ENCODE data around the gene EXOC6. TPM values are rescaled to one million over a fixed set of nuclear protein-coding genes. Genes with fewer than 3 reads are reported as not detected.
"Not testable (repeated sequence)": the region's sequence is repeated elsewhere in the genome, so short reads cannot be mapped to it uniquely, and the experiment has no call there.

EXOC6 gene
- total and polyA plus RNA-seq, 8 donors: 17.5 to 24.0 (median 19.8) TPM

DNA sequence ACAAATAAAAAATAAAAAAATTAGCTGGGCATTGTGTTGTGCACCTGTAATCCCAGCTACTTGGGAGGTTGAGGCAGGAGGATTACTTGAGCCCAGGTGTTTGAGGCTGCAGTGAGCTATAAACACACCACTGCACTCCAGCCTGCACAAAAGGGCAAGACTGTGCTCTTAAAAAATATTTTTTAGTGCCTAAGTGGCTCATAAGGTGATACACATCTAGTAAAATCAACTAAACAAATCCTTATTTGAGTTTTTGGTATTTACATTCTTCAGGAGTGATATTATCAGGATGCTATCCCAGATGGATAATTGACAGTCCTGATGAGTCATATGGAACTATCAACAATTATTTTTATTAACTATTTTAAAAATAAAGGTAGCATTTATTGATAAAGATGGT, 93.9 kb downstream of the EXOC6 start:
- intact Hi-C loops (cut with DNase I): no loop called here
- H3K27ac ChIP-seq: no peak overlapping the region
- H3K4me1 ChIP-seq: no peaks in the 10 kb centered on the region
- no peak for DNase-seq
- H3K27me3 ChIP-seq: no peaks in the 10 kb centered on the region
- no peak overlapping the region for H3K4me3 ChIP-seq
- TF ChIP-seq, protein P1, sequence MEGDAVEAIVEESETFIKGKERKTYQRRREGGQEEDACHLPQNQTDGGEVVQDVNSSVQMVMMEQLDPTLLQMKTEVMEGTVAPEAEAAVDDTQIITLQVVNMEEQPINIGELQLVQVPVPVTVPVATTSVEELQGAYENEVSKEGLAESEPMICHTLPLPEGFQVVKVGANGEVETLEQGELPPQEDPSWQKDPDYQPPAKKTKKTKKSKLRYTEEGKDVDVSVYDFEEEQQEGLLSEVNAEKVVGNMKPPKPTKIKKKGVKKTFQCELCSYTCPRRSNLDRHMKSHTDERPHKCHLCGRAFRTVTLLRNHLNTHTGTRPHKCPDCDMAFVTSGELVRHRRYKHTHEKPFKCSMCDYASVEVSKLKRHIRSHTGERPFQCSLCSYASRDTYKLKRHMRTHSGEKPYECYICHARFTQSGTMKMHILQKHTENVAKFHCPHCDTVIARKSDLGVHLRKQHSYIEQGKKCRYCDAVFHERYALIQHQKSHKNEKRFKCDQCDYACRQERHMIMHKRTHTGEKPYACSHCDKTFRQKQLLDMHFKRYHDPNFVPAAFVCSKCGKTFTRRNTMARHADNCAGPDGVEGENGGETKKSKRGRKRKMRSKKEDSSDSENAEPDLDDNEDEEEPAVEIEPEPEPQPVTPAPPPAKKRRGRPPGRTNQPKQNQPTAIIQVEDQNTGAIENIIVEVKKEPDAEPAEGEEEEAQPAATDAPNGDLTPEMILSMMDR (IDR thresholded peaks at IDR 0.05): no peak
- H3K9me3 ChIP-seq: no peaks in the 10 kb centered on the region
- H3K36me3 ChIP-seq: peaks cover 0 to 46% of the 10 kb centered on the region in 2 donors
- ATAC-seq: no peak

DNA sequence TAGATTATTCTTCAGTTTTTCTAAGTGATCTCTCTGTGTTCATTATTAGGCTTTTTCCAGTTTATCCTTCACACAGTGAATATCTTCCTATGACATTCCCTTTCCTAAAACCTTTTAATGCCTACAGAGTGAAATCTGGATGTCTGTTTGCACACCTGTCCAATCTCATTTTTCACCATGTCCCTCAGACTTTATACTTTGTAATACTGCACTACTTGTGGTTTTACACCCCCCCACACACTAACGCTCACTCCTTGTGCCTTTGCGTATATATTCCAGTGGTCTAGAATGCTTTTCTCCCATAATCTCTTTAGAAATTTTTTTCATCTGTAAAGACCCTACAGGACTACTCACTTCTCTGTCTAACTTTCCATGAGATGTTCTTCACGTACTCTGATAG, 98.2 kb downstream of the EXOC6 start:
- TF ChIP-seq, protein P1 (IDR thresholded peaks at IDR 0.05): no peak
- DNase-seq (no peak), ATAC-seq (no peak)
- no peaks in the 10 kb centered on the region for H3K9me3 ChIP-seq
- no peak overlapping the region for H3K27ac ChIP-seq
- no peaks in the 10 kb centered on the region for H3K27me3 ChIP-seq
- no peaks in the 10 kb centered on the region for H3K4me1 ChIP-seq
- intact Hi-C loops (cut with DNase I): no loop called here
- H3K36me3 ChIP-seq: peaks cover 0 to 62% of the 10 kb centered on the region in 2 donors
- no peak overlapping the region for H3K4me3 ChIP-seq

GRCh38 chr10:92952573-92952972, 104.3 kb downstream of the EXOC6 start:
- H3K4me3 ChIP-seq; ATAC-seq; H3K27me3 ChIP-seq; H3K4me1 ChIP-seq; H3K9me3 ChIP-seq; H3K27ac ChIP-seq; DNase-seq; intact Hi-C loops (cut with DNase I): not testable (repeated sequence)
- H3K36me3 ChIP-seq: peaks cover 0 to 57% of the 10 kb centered on the region in 2 donors

DNA sequence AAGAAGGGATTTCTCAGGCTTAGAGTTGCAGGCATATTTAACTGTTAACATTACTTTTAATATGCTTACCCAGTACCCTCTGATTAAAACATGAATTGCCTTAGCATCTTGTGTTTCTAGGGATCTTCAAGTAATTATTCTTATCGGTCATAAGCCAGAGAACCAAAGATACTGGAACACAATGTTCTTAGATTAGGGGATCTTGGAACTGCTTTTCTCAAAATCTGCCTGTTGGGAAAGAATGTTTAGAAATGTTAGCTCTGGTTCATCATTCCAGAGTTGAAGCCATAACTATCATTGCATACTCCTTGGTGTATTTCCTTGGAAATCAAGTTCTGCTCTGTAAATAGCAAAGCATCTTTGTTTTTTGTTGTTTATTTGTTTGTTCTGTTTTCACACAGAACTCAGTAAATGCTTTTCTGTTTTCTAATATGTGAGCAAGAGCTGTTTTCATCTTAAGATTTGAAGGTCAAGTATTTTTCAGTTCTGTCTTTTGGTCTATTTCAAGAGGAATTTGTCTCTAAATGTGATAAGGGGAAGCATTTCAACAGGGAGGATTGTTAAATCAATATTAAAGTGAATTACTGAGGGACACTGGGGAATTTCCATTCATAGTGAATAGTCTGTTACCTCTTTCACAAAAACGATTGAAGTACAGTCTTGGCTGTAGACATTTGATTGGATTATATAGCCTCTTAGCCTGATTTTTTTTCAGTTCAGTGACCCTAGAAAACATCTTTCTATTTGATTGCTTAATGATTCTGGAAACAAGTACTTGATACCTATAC, 109.1 kb downstream of the EXOC6 start:
- Histone ChIP-seq H3K4me3 (no peak overlapping the region), H3K27ac (no peak overlapping the region), H3K9me3 (no peaks in the 10 kb centered on the region), H3K27me3 (no peaks in the 10 kb centered on the region), H3K4me1 (no peaks in the 10 kb centered on the region), H3K36me3 (peaks cover 0 to 44% of the 10 kb centered on the region in 2 donors)
- no peak for ATAC-seq
- no peak for DNase-seq
- intact Hi-C loops (cut with DNase I): no loop called here
- TF ChIP-seq, protein P1 (IDR thresholded peaks at IDR 0.05): no peak

DNA sequence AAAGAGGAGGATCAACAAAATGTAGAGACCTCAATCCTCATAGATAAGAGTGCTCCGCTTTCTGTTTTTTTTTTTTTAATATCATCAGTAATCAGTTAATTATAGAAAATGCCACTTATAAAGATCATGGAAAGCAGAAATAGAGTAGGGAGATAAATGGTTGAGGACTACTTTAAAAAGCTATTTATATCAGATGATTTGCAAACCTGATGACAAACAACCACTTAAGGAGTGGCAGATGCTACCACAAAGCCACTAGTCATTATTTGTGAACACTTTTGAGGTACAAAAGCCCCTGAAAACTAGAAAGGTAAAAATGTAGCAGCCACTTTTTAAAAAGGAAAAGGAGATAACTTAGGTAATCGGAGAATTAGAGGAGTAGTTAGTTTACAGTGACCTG, 113.3 kb downstream of the EXOC6 start:
- no peaks in the 10 kb centered on the region for H3K9me3 ChIP-seq
- DNase-seq (no peak), ATAC-seq (no peak)
- no peaks in the 10 kb centered on the region for H3K27me3 ChIP-seq
- no peak overlapping the region for H3K27ac ChIP-seq
- H3K4me1 ChIP-seq: peaks cover 0 to 4% of the 10 kb centered on the region in 2 donors
- TF ChIP-seq, protein P1 (IDR thresholded peaks at IDR 0.05): no peak
- H3K36me3 ChIP-seq: peaks cover 0 to 15% of the 10 kb centered on the region in 2 donors
- intact Hi-C loops (cut with DNase I): no loop called here
- no peak overlapping the region for H3K4me3 ChIP-seq

All from left lung (tissue), 10 donors.